GM23338 (cell line): ENCODE data around the gene AIMP1. TPM values are rescaled to one million over a fixed set of nuclear protein-coding genes. Genes with fewer than 3 reads are reported as not detected.

Source experiments
- CREB1 ChIP-seq: fragments of 250-450 bp; sonication (Bioruptor Pico); IDR thresholded peaks from 2 replicates; pipeline ENCODE4 v1.5.0; 2020; ENCODE audit warnings: low read depth, mild to moderate bottlenecking, moderate library complexity
- CTCF ChIP-seq, 2 experiments: fragments of 200-600 bp in 1 of 2; sonication (generic) in 1 of 2; conservative IDR thresholded peaks; 2 replicates each; pipeline versions ENCODE4 v1.5.1 to v1.6.1; 2016 to 2017; ENCODE audit warnings: antibody characterized with exemption in 2 of 2, low read depth in 2 of 2, mild to moderate bottlenecking in 2 of 2, moderate library complexity in 1 of 2
- EZH2 ChIP-seq: fragments of 200-600 bp; sonication (generic); IDR thresholded peaks from one replicate; pipeline ENCODE4 v1.8.0; 2017; ENCODE audit warnings: antibody characterized with exemption, mild to moderate bottlenecking, low read depth; ENCODE audit not compliant: unreplicated experiment
- POLR2AphosphoS5 ChIP-seq: IDR thresholded peaks from 2 replicates; pipeline ENCODE4 v1.6.1; 2016; ENCODE audit warnings: antibody characterized with exemption, low read depth
- ZNF114 ChIP-seq: fragments of 250-450 bp; sonication (Bioruptor Pico); IDR thresholded peaks from 2 replicates; pipeline ENCODE4 v1.5.0; 2020; ENCODE audit warnings: mild to moderate bottlenecking, moderate library complexity
- ZNF331 ChIP-seq: fragments of 250-450 bp; sonication (Bioruptor Pico); IDR thresholded peaks from 2 replicates; pipeline ENCODE4 v1.5.0; 2020; ENCODE audit warnings: low read depth, mild to moderate bottlenecking, moderate library complexity
- polyA plus RNA-seq: library from polyadenylated mRNA; unstranded; fragments of >200 nt; fragmentation: Nextera tagmentation; extraction: Ambion mirVana; gene quantifications from 2 replicates; pipeline ENCODE4 v1.2.1, GENCODE V29; 2016
- total RNA-seq: library from RNA; depleted of rRNA; stranded (reverse); fragments of >200 nt; shearing (Covaris generic); gene quantifications from 2 replicates; pipeline ENCODE4 v1.2.3, GENCODE V29; 2014
- TF ChIP-seq, protein P1 (sequence below): fragments of 250-450 bp; sonication (Bioruptor Pico); IDR thresholded peaks from 2 replicates; pipeline ENCODE4 v1.5.0; 2020; ENCODE audit warnings: mild to moderate bottlenecking, moderate library complexity

The AIMP1 gene
- total and polyA plus RNA-seq, 2 experiments from 2014 or later = 34.5 to 200 TPM

GRCh38 chr4:106315476-106315967 is 828 bp upstream of the AIMP1 start (continued):
- TF ChIP-seq, protein P1, sequence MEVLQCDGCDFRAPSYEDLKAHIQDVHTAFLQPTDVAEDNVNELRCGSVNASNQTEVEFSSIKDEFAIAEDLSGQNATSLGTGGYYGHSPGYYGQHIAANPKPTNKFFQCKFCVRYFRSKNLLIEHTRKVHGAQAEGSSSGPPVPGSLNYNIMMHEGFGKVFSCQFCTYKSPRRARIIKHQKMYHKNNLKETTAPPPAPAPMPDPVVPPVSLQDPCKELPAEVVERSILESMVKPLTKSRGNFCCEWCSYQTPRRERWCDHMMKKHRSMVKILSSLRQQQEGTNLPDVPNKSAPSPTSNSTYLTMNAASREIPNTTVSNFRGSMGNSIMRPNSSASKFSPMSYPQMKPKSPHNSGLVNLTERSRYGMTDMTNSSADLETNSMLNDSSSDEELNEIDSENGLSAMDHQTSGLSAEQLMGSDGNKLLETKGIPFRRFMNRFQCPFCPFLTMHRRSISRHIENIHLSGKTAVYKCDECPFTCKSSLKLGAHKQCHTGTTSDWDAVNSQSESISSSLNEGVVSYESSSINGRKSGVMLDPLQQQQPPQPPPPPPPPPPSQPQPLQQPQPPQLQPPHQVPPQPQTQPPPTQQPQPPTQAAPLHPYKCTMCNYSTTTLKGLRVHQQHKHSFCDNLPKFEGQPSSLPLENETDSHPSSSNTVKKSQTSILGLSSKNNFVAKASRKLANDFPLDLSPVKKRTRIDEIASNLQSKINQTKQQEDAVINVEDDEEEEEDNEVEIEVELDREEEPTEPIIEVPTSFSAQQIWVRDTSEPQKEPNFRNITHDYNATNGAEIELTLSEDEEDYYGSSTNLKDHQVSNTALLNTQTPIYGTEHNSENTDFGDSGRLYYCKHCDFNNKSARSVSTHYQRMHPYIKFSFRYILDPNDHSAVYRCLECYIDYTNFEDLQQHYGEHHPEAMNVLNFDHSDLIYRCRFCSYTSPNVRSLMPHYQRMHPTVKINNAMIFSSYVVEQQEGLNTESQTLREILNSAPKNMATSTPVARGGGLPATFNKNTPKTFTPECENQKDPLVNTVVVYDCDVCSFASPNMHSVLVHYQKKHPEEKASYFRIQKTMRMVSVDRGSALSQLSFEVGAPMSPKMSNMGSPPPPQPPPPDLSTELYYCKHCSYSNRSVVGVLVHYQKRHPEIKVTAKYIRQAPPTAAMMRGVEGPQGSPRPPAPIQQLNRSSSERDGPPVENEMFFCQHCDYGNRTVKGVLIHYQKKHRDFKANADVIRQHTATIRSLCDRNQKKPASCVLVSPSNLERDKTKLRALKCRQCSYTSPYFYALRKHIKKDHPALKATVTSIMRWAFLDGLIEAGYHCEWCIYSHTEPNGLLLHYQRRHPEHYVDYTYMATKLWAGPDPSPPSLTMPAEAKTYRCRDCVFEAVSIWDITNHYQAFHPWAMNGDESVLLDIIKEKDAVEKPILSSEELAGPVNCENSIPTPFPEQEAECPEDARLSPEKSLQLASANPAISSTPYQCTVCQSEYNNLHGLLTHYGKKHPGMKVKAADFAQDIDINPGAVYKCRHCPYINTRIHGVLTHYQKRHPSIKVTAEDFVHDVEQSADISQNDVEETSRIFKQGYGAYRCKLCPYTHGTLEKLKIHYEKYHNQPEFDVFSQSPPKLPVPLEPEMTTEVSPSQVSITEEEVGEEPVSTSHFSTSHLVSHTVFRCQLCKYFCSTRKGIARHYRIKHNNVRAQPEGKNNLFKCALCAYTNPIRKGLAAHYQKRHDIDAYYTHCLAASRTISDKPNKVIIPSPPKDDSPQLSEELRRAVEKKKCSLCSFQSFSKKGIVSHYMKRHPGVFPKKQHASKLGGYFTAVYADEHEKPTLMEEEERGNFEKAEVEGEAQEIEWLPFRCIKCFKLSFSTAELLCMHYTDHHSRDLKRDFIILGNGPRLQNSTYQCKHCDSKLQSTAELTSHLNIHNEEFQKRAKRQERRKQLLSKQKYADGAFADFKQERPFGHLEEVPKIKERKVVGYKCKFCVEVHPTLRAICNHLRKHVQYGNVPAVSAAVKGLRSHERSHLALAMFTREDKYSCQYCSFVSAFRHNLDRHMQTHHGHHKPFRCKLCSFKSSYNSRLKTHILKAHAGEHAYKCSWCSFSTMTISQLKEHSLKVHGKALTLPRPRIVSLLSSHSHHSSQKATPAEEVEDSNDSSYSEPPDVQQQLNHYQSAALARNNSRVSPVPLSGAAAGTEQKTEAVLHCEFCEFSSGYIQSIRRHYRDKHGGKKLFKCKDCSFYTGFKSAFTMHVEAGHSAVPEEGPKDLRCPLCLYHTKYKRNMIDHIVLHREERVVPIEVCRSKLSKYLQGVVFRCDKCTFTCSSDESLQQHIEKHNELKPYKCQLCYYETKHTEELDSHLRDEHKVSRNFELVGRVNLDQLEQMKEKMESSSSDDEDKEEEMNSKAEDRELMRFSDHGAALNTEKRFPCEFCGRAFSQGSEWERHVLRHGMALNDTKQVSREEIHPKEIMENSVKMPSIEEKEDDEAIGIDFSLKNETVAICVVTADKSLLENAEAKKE = no peak
- TF ChIP-seq ZNF114 = no peak
- TF ChIP-seq POLR2AphosphoS5 = no peak
- no peak for TF ChIP-seq CREB1 (CRISPR knock-in tag)
- TF ChIP-seq ZNF331 (CRISPR knock-in tag) = no peak
- TF ChIP-seq CTCF (conservative IDR thresholded peaks at IDR 0.05; ENCODE audit: low read depth in 2 of 2) = no peak
- TF ChIP-seq EZH2 = no peak
